SJSA1 (cell line): Measurements from ENCODE around the gene PINK1. TPM values are rescaled to one million over a fixed set of nuclear protein-coding genes. Genes with fewer than 3 reads are reported as not detected.
A peak's percentile ranks its signal among the peaks of the same experiment; 100 is the strongest.

ENCODE experiments used
- DNase-seq, 2 experiments: peaks; one replicate each; pipeline ENCODE4 v3.0.0-alpha.2; 2015 to 2020; ENCODE audit warnings: low spot score in 2 of 2, low read depth in 1 of 2
- H3K27ac ChIP-seq: fragments of 250-450 bp; sonication (Bioruptor Pico); 2 replicates; pipeline ENCODE4 v1.5.1; 2020; ENCODE audit warnings: mild to moderate bottlenecking, moderate library complexity
- H3K27me3 ChIP-seq: fragments of 250-450 bp; sonication (Bioruptor Pico); replicated peaks from 2 replicates; pipeline ENCODE4 v1.5.1; 2020; ENCODE audit warnings: mild to moderate bottlenecking, moderate library complexity
- H3K36me3 ChIP-seq: fragments of 250-450 bp; sonication (Bioruptor Pico); 2 replicates; pipeline ENCODE4 v1.5.1; 2020; ENCODE audit warnings: mild to moderate bottlenecking
- H3K4me1 ChIP-seq: fragments of 250-450 bp; sonication (Bioruptor Pico); replicated peaks from 2 replicates; pipeline ENCODE4 v1.6.1; 2021; ENCODE audit warnings: mild to moderate bottlenecking
- H3K4me3 ChIP-seq: fragments of 250-450 bp; sonication (Bioruptor Pico); 2 replicates; pipeline ENCODE4 v1.5.1; 2020; ENCODE audit warnings: mild to moderate bottlenecking
- H3K9me3 ChIP-seq: fragments of 250-450 bp; sonication (Bioruptor Pico); replicated peaks from 2 replicates; pipeline ENCODE4 v1.5.1; 2020; ENCODE audit warnings: mild to moderate bottlenecking
- total RNA-seq: library from RNA; depleted of rRNA; stranded (reverse); fragments of >200 nt; shearing (Covaris generic); gene quantifications from 2 replicates; pipeline ENCODE4 v1.2.3, GENCODE V29; 2014

The PINK1 gene
- total RNA-seq, 1 experiment from 2014 or later: 55.0 TPM

DNA sequence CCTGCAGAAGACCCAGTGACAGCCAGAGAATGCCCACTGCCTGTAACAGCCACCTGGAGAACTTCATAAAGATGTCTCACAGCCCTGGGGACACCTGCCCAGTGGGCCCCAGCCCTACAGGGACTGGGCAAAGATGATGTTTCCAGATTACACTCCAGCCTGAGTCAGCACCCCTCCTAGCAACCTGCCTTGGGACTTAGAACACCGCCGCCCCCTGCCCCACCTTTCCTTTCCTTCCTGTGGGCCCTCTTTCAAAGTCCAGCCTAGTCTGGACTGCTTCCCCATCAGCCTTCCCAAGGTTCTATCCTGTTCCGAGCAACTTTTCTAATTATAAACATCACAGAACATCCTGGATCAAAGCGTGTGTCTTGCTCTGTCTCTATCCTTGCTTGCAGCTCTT lies 14.7 kb upstream of the PINK1 start:
- Histone ChIP-seq H3K9me3 (no peaks in the 10 kb centered on the region), H3K4me3 (no peak overlapping the region), H3K36me3 (no peaks in the 10 kb centered on the region), H3K4me1 (peaks cover 9% of the 10 kb centered on the region), H3K27ac (no peak overlapping the region), H3K27me3 (no peaks in the 10 kb centered on the region)
- DNase-seq: no peak

DNA sequence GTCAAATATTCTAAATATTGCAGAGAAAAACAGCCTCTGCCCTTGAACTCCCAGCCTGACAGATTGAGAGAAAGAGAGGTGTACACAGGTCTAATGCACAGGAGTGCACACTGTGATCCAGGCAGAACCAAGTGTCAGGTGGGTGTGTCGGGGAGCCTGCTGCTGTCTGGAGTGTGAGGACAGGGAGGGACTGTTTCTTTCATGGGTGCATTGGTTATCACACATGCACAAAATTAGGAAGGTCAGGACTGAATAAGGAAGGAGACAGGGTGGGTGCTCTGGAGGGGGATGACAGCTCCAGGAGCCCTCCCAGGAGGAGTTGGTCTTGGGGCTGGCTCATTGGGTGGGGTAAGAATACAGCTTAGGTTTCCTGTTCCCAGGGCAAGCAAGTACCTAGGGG lies 13.3 kb upstream of the PINK1 start:
- Histone ChIP-seq H3K27me3 (no peaks in the 10 kb centered on the region), H3K4me3 (no peak overlapping the region), H3K9me3 (no peaks in the 10 kb centered on the region), H3K27ac (no peak overlapping the region), H3K36me3 (no peaks in the 10 kb centered on the region), H3K4me1 (no peaks in the 10 kb centered on the region)
- DNase-seq: no peak

DNA sequence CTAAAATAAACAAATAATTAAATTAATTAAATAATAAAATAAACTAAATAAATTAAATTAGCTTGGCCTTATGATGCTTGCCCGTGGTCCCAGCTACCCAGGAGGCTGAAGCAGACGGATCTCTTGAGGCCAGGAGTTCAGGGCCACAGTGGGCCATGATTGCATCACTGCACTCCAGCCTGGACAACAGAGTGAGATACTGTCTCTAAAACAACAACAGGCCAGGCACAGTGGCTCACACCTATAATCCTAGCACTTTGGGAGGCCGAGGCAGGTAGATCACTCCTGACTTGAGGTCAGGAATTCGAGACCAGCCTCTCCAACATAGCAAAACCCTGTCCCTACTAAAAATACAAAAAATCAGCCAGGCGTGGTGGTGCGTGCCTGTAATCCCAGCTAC lies 12.2 kb upstream of the PINK1 start:
- H3K4me3 ChIP-seq: no peak overlapping the region
- no peaks in the 10 kb centered on the region for H3K27me3 ChIP-seq
- H3K4me1 ChIP-seq: no peaks in the 10 kb centered on the region
- H3K9me3 ChIP-seq: no peaks in the 10 kb centered on the region
- no peak for DNase-seq
- no peaks in the 10 kb centered on the region for H3K36me3 ChIP-seq
- H3K27ac ChIP-seq: no peak overlapping the region

- DNase-seq: no peak
- Histone ChIP-seq H3K4me1 (0 out of 2 replicates have a peak, but pooled peaks cover 3% of the 10 kb centered on the region), H3K4me3 (no peak overlapping the region)
These were observed 8.5 kb upstream of the PINK1 start for GRCh38 chr1:20624709-20625108.

DNA sequence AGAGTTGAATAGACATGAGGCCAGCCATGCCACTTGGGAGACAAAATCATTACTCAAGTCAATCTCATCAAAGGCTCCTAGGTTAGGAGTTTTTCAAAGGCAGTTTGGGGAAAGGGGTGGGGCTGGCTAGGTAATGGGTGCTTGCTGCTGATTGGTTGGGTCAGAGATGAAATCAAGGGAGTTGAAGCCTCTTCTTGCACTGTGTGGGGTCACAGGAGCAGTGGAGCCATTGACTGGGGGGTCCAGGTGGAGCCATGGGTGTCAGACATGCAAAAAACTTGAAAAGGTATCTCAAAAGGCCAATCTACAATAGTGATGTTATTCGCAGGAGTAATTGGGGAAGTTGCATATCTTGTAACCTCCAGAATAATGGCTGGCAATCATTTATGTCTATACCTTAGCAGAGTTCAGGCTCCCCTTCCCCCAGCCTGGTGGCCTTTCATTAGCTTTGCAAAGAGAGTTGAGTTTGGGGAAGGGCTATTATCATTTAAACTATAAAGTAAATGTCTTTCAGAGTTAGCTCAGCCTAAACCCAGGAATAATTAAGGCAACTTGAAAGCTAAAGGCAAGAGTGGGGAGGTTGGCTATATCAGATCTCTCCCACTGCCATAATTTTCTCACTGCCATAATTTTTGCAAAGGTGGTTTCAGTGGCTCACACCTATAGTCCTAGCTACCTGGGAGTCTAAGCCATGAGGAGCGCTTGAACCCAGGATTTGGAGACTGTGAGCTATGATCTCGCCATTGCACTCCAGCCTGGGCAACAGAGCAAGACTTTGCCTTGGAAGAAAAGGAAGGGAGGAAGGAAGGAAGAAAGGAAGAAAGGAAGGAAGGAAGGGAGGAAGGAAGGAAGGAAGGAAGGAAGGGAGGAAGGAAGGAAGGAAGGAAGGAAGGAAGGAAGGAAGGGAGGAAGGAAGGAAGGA lies 7.8 kb upstream of the PINK1 start:
- H3K27ac ChIP-seq: no peak overlapping the region
- no peaks in the 10 kb centered on the region for H3K27me3 ChIP-seq
- no peaks in the 10 kb centered on the region for H3K36me3 ChIP-seq
- H3K4me3 ChIP-seq: no peak overlapping the region
- DNase-seq: no peak
- H3K9me3 ChIP-seq: no peaks in the 10 kb centered on the region
- H3K4me1 ChIP-seq: 0 out of 2 replicates have a peak, but pooled peaks cover 3% of the 10 kb centered on the region

More at GRCh38 chr1:20624709-20625108, 8.5 kb upstream of the PINK1 start:
- H3K27me3 ChIP-seq: no peaks in the 10 kb centered on the region
- no peak overlapping the region for H3K27ac ChIP-seq
- H3K9me3 ChIP-seq: no peaks in the 10 kb centered on the region
- no peaks in the 10 kb centered on the region for H3K36me3 ChIP-seq

GRCh38 chr1:20626098-20626427 lies 7.2 kb upstream of the PINK1 start:
- no peak for DNase-seq
- 0 out of 2 replicates have a peak, but pooled peaks cover 3% of the 10 kb centered on the region for H3K4me1 ChIP-seq
- H3K9me3 ChIP-seq: no peaks in the 10 kb centered on the region
- no peaks in the 10 kb centered on the region for H3K36me3 ChIP-seq
- H3K4me3 ChIP-seq: no peak overlapping the region
- no peak overlapping the region for H3K27ac ChIP-seq
- no peaks in the 10 kb centered on the region for H3K27me3 ChIP-seq

GRCh38 chr1:20626524-20626923 lies 6.7 kb upstream of the PINK1 start:
- H3K36me3 ChIP-seq: no peaks in the 10 kb centered on the region

GRCh38 chr1:20630729-20631128 lies 2.5 kb upstream of the PINK1 start:
- no peaks in the 10 kb centered on the region for H3K27me3 ChIP-seq
- H3K4me3 ChIP-seq: no peak overlapping the region

More at GRCh38 chr1:20626524-20626923, 6.7 kb upstream of the PINK1 start:
- no peak for DNase-seq
- Histone ChIP-seq H3K27me3 (no peaks in the 10 kb centered on the region), H3K9me3 (no peaks in the 10 kb centered on the region), H3K4me3 (no peak overlapping the region), H3K4me1 (0 out of 2 replicates have a peak, but pooled peaks cover 3% of the 10 kb centered on the region), H3K27ac (no peak overlapping the region)

DNA sequence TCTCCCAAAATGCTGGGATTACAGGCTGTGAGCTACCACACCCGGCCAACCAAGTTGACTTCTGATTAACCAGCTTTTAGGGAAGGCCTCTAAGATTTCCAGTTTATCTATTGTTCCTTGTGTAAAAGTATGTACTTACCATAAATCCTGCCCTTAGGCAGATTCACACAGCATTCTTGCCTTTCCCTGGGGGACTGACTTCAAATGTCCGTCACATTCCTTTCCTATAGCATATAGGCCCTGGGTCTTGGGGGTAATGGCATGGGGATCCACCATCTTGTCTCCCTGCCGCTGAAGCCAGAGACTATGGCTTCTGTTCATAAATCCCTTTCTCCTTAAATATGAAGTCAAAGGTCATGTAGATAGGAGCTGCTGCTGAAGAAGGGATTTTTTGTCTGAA lies 872 bp upstream of the PINK1 start:
- H3K4me3 ChIP-seq: no peak overlapping the region
- 0 out of 2 replicates have a peak, but pooled peaks cover 6% of the 10 kb centered on the region for H3K9me3 ChIP-seq
- no peaks in the 10 kb centered on the region for H3K27me3 ChIP-seq
- H3K36me3 ChIP-seq: peaks cover 4% of the 10 kb centered on the region; the same call in 1 of the 2 replicates
- DNase-seq: no peak
- H3K27ac ChIP-seq: no peak overlapping the region
- peaks cover 18% of the 10 kb centered on the region for H3K4me1 ChIP-seq

More at GRCh38 chr1:20630729-20631128, 2.5 kb upstream of the PINK1 start:
- Histone ChIP-seq H3K4me1 (peaks cover 21% of the 10 kb centered on the region), H3K36me3 (peaks cover 4% of the 10 kb centered on the region; the same call in 1 of the 2 replicates), H3K27ac (no peak overlapping the region), H3K9me3 (0 out of 2 replicates have a peak, but pooled peaks cover 6% of the 10 kb centered on the region)
- no peak for DNase-seq

DNA sequence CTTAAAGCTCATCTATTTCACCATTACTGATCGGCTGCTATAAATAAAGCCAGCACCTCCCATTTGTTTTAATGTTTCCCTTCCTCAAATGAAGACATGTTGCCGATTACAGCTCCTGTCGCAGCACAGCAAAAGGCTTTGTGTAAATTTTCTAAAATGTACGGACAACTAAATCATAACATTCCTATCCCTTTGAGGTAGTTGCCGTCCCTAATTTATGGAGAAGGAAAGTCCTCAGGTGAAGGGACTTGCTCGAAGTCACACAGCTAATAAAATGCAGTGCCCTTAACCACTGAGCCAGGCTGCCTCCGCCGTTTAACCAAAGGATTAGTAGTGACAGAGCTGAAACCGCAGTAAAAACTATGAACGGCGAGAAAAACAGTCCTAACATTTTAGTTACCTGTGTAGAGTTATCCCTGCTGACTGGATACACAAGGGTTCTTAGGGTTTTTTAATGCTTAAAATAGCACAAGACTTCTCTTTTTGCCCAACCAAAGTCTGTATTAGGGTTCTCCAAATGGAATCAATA lies 871 bp downstream of the PINK1 start:
- Histone ChIP-seq H3K4me3 (peak overlapping the region; percentile 99), H3K27ac (peak overlapping the region; percentile 74; the same call in 1 of the 2 replicates), H3K9me3 (0 out of 2 replicates have a peak, but pooled peaks cover 6% of the 10 kb centered on the region), H3K4me1 (peaks cover 18% of the 10 kb centered on the region), H3K36me3 (peaks cover 11% of the 10 kb centered on the region), H3K27me3 (no peaks in the 10 kb centered on the region)
- peak in 1 of 2 experiments; percentile 42 for DNase-seq

DNA sequence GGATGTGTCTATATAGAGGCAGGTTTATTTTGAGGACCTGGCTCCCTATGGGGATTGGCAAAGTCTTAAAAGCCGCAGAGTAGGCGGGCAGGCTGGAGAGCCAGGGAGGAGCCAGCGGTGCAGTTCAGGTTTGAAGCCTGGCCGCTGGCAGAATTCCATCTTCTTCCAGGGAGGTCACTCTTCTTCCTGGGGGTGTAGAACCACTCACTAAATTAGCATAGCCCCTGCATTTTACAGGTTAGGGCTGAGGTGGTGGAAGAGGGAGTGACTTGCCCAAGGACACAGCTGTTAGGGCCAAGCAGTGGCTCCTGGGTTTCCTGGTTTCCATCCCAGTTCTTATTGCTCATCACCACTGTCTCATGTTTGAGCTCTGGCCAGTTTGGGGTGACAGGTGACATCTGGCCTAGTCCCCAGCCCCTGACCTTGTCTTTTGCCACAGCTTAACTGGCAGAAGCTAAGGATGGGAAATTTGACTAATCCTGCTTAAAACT lies 1.4 kb downstream of the PINK1 start:
- no peak for DNase-seq
- Histone ChIP-seq H3K4me1 (peaks cover 18% of the 10 kb centered on the region), H3K27me3 (no peaks in the 10 kb centered on the region), H3K27ac (no peak overlapping the region), H3K9me3 (0 out of 2 replicates have a peak, but pooled peaks cover 6% of the 10 kb centered on the region), H3K4me3 (peak overlapping the region; percentile 99), H3K36me3 (peaks cover 14% of the 10 kb centered on the region)

DNA sequence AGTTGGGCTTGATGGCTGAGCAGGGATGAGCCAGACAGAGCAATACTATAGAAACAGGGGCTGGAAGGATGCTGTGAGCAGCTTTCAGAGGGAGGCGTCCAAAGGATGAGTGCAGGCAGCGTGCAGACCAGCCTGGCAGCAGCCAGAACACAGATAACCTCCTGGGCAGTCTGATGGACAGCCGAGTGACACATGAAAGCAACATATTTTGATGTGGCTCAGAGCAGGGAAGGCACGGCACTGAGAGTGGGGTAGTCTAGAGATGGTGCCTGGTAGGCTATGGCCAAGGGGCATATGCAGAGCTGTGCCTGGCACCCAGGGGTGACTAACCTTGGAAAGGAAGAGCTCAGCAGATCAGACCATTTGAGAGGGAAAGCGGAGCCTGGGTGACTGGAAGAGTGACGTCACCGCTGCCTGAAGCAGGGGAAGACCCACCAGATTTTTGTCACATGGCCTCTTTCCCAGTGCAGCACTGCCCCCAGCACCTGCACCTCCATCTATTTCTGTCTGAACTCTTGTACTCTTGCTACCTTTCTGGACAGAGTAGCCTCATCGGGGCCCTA lies 3.6 kb downstream of the PINK1 start:
- H3K4me3 ChIP-seq: no peak overlapping the region
- peaks cover 18% of the 10 kb centered on the region for H3K4me1 ChIP-seq
- no peaks in the 10 kb centered on the region for H3K27me3 ChIP-seq
- peaks cover 22% of the 10 kb centered on the region for H3K36me3 ChIP-seq
- 0 out of 2 replicates have a peak, but pooled peaks cover 6% of the 10 kb centered on the region for H3K9me3 ChIP-seq
- no peak for DNase-seq
- no peak overlapping the region for H3K27ac ChIP-seq

DNA sequence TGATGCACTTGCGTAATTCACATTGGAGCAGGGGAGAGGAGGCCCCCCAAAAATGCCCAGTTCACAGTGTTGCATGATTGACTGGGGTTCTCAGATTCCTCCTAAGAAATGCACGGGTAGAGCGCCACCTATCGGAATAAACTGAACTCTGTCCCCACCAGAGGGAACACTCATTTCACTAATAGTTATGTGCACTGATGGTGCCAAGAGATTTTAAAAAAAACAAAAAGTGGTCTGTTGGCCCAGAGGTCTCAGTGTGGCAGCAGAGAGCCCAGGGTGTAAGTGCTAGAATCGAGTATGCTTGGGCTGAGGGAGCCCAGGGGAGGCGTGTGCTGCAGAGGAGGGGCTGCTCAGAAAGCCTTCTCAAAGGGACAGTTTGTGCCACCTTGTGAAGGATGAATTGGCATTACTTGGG lies 6.9 kb downstream of the PINK1 start:
- Histone ChIP-seq H3K4me3 (no peak overlapping the region), H3K9me3 (no peaks in the 10 kb centered on the region), H3K27ac (no peak overlapping the region), H3K4me1 (no peaks in the 10 kb centered on the region), H3K27me3 (no peaks in the 10 kb centered on the region), H3K36me3 (peaks cover 32% of the 10 kb centered on the region)
- peak; percentile 56 for DNase-seq

GRCh38 chr1:20641975-20642374 lies 8.7 kb downstream of the PINK1 start:
- H3K36me3 ChIP-seq: peaks cover 35% of the 10 kb centered on the region
- H3K27me3 ChIP-seq: no peaks in the 10 kb centered on the region
- H3K4me1 ChIP-seq: no peaks in the 10 kb centered on the region
- H3K9me3 ChIP-seq: no peaks in the 10 kb centered on the region
- no peak overlapping the region for H3K4me3 ChIP-seq
- H3K27ac ChIP-seq: no peak overlapping the region
- no peak for DNase-seq
